Measurements from ENCODE around the gene FKBP1C. TPM values are rescaled to one million over a fixed set of nuclear protein-coding genes. Genes with fewer than 3 reads are reported as not detected.

FKBP1C gene
- total and polyA plus RNA-seq, 10 of the 15 experiments (the other 5 are each of a cell fraction or from before 2014, with no cell fraction given), result 0.42 to 5.5 (median 1.5) TPM

DNA sequence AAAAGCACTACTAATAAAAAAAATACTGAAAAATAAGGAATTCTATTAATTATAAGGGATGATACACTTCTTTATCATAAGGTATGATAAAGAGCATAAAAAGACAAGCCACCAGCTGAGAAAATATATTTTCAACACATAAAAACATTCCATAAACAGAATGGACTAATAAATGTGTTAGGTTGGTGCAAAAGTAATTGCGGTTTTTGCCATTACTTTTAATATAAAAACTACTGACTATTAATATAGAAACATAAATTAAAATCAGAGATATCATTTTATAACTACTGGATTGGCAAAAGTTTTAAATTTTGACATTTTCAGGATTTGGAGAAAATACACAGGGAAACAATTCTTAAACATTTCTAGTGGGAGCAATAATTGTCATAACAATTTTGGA is 37.1 kb upstream of the FKBP1C start (continued):
- TF ChIP-seq HCFC1 (IDR thresholded peaks at IDR 0.05; ENCODE audit: low read length), result no peak

DNA sequence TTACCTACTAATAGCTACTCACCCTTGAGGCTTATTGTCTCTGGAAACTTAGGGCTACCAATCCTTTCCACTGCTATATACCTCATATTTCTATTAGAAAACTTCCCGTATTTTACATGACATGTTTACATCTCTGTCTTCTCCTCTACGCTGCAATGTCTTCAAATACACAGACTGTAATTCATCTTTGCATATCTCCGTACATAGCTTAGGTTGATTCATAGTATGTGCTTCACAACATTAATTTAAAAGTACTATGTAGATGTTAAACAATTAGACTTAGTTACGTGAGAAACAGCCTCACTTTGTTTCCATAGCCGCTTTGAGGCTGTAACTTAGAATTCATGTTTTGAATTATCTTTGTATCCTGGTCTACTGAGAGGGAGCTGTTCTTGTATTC is 35.1 kb upstream of the FKBP1C start:
- FAIRE-seq, result no peak

More for the DNA sequence above, 35.1 kb upstream of the FKBP1C start:
- in situ Hi-C loops (cut with MboI), result no loop called here
- CTCF ChIA-PET, result interaction anchor here (0.6 kb wide), 1 partner anchor 872 kb away, joined by 3 read pairs; no protein-coding TSS in a partner anchor
- no peaks in the 10 kb centered on the region for H4K20me1 ChIP-seq (ENCODE audit: control insufficient read depth, insufficient read depth)
- H3K9me3 ChIP-seq (replicated peaks; ENCODE audit: control insufficient read depth, insufficient read depth, low read length), result no peaks in the 10 kb centered on the region
- ATAC-seq (no peak), DNase-seq (ENCODE audit: low read depth, low spot score) (no peak)
- SMC1A ChIA-PET (ENCODE audit: uncharacterized antibody, unreplicated experiment), result interaction anchor here (0.9 kb wide), 1 partner anchor 24 kb away, joined by 3 read pairs; no protein-coding TSS in a partner anchor
- H3K27me3 ChIP-seq (replicated peaks in 1 of 2; ENCODE audit: control insufficient read depth in 2 of 2, insufficient read depth in 2 of 2, low read length in 1 of 2), result no peaks in the 10 kb centered on the region
- H3K27ac ChIP-seq (ENCODE audit: control insufficient read depth, insufficient read depth), result no peak overlapping the region
- TF ChIP-seq TCF3 (IDR thresholded peaks at IDR 0.05; ENCODE audit: borderline replicate concordance, insufficient read depth, low read depth, low read length), result no peak
- no peak for TF ChIP-seq HDGF (IDR thresholded peaks at IDR 0.05)
- TF ChIP-seq DPF2 (IDR thresholded peaks at IDR 0.05), result no peak
- TF ChIP-seq, protein P1, sequence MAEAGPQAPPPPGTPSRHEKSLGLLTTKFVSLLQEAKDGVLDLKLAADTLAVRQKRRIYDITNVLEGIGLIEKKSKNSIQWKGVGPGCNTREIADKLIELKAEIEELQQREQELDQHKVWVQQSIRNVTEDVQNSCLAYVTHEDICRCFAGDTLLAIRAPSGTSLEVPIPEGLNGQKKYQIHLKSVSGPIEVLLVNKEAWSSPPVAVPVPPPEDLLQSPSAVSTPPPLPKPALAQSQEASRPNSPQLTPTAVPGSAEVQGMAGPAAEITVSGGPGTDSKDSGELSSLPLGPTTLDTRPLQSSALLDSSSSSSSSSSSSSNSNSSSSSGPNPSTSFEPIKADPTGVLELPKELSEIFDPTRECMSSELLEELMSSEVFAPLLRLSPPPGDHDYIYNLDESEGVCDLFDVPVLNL (IDR thresholded peaks at IDR 0.05; ENCODE audit: low read depth, low read length), result no peak
- TF ChIP-seq RB1 (IDR thresholded peaks at IDR 0.05; ENCODE audit: borderline replicate concordance), result no peak
- TF ChIP-seq GABPA (IDR thresholded peaks at IDR 0.05; ENCODE audit: low read depth), result no peak
- no peak for TF ChIP-seq TCF12 (IDR thresholded peaks at IDR 0.05; ENCODE audit: low read depth, low read length)
- TF ChIP-seq HDAC6 (IDR thresholded peaks at IDR 0.05; ENCODE audit: unreplicated experiment), result no peak
- no peak for TF ChIP-seq RAD51 (IDR thresholded peaks at IDR 0.05)
- no peak for TF ChIP-seq MEF2A (IDR thresholded peaks at IDR 0.05; ENCODE audit: insufficient read depth, low read depth, low read length)
- TF ChIP-seq RCOR1 (conservative IDR thresholded peaks at IDR 0.05; ENCODE audit: low read depth, low read length), result no peak
- no peak for TF ChIP-seq SMARCA5 (IDR thresholded peaks at IDR 0.05)
- no peaks in the 10 kb centered on the region for H3K36me3 ChIP-seq (ENCODE audit: control insufficient read depth in 2 of 2, insufficient read depth in 2 of 2, low read length in 1 of 2)
- intact Hi-C loops (cut with micrococcal nuclease; ENCODE audit: unreplicated experiment), result no loop called here
- no peak overlapping the region for H2AFZ ChIP-seq (ENCODE audit: control insufficient read depth, low read depth, low read length)
- POLR2A ChIA-PET, result no interaction called here
- no peaks in the 10 kb centered on the region for H3K79me2 ChIP-seq (ENCODE audit: control insufficient read depth, insufficient read depth, low read length)
- no peak overlapping the region for H3K4me2 ChIP-seq (ENCODE audit: control insufficient read depth, insufficient read depth)
- RAD21 ChIA-PET (ENCODE audit: unreplicated experiment), result no interaction called here
- WGBS (ENCODE audit: insufficient coverage, insufficient replicate concordance, low lambda C conversion rate, missing lambda C conversion rate), result 25% methylated on average over 5 of the region's 5 CpGs
- H3K9ac ChIP-seq (ENCODE audit: control insufficient read depth, insufficient read depth, low read length), result no peak overlapping the region
- no peaks in the 10 kb centered on the region for H3K4me1 ChIP-seq (ENCODE audit: control insufficient read depth, insufficient read depth, low read length)
- no peak overlapping the region for H3K4me3 ChIP-seq
- BruUV-seq (replicated peaks), result no TSS peak

All from GM12878 (cell line).